Measurements from ENCODE around the gene WDR3. TPM values are rescaled to one million over a fixed set of nuclear protein-coding genes. Genes with fewer than 3 reads are reported as not detected.

Gene WDR3
- total and polyA plus RNA-seq, 2 experiments from 2014 or later: 26.2 to 38.7 TPM

DNA sequence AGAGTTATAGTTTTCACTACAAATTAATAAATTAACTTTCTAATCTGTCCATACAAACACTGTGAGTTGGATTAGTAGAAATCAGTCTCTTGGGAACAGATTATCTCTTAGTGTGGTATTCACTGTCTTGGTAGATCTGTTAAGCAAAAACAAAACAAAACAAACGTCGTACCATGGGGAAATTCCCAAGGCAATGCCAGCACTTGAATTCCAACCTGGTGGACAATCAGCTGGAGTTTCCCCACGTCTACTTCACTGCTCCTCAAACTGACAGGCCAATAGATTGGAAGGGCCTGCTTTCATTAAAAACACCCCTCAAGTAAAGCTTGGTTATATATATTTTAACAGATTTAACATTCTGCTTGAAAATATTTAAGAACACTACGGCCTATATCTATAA lies 32.0 kb upstream of the WDR3 start (continued):
- TF ChIP-seq, protein P1, sequence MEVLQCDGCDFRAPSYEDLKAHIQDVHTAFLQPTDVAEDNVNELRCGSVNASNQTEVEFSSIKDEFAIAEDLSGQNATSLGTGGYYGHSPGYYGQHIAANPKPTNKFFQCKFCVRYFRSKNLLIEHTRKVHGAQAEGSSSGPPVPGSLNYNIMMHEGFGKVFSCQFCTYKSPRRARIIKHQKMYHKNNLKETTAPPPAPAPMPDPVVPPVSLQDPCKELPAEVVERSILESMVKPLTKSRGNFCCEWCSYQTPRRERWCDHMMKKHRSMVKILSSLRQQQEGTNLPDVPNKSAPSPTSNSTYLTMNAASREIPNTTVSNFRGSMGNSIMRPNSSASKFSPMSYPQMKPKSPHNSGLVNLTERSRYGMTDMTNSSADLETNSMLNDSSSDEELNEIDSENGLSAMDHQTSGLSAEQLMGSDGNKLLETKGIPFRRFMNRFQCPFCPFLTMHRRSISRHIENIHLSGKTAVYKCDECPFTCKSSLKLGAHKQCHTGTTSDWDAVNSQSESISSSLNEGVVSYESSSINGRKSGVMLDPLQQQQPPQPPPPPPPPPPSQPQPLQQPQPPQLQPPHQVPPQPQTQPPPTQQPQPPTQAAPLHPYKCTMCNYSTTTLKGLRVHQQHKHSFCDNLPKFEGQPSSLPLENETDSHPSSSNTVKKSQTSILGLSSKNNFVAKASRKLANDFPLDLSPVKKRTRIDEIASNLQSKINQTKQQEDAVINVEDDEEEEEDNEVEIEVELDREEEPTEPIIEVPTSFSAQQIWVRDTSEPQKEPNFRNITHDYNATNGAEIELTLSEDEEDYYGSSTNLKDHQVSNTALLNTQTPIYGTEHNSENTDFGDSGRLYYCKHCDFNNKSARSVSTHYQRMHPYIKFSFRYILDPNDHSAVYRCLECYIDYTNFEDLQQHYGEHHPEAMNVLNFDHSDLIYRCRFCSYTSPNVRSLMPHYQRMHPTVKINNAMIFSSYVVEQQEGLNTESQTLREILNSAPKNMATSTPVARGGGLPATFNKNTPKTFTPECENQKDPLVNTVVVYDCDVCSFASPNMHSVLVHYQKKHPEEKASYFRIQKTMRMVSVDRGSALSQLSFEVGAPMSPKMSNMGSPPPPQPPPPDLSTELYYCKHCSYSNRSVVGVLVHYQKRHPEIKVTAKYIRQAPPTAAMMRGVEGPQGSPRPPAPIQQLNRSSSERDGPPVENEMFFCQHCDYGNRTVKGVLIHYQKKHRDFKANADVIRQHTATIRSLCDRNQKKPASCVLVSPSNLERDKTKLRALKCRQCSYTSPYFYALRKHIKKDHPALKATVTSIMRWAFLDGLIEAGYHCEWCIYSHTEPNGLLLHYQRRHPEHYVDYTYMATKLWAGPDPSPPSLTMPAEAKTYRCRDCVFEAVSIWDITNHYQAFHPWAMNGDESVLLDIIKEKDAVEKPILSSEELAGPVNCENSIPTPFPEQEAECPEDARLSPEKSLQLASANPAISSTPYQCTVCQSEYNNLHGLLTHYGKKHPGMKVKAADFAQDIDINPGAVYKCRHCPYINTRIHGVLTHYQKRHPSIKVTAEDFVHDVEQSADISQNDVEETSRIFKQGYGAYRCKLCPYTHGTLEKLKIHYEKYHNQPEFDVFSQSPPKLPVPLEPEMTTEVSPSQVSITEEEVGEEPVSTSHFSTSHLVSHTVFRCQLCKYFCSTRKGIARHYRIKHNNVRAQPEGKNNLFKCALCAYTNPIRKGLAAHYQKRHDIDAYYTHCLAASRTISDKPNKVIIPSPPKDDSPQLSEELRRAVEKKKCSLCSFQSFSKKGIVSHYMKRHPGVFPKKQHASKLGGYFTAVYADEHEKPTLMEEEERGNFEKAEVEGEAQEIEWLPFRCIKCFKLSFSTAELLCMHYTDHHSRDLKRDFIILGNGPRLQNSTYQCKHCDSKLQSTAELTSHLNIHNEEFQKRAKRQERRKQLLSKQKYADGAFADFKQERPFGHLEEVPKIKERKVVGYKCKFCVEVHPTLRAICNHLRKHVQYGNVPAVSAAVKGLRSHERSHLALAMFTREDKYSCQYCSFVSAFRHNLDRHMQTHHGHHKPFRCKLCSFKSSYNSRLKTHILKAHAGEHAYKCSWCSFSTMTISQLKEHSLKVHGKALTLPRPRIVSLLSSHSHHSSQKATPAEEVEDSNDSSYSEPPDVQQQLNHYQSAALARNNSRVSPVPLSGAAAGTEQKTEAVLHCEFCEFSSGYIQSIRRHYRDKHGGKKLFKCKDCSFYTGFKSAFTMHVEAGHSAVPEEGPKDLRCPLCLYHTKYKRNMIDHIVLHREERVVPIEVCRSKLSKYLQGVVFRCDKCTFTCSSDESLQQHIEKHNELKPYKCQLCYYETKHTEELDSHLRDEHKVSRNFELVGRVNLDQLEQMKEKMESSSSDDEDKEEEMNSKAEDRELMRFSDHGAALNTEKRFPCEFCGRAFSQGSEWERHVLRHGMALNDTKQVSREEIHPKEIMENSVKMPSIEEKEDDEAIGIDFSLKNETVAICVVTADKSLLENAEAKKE (CRISPR knock-in tag; IDR thresholded peaks at IDR 0.05): no peak

DNA sequence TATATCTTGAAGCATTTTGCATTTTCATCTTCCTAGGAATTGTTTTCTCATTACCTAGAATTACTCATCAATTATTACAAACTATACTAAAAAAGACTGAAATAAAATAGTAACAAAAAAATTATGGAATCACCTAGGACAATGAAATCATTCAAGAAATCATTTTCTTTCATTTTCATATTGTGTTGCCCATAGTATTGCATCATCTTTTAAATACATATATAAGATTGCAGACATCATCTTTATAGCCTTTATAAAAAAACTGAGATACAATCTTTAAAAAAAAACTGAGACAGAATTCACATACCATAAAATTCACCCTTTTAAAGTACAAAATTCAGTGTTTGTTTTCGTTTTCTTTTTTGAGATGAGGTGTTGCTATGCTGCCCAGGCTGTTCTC lies 29.7 kb upstream of the WDR3 start:
- Histone ChIP-seq H3K4me3 (no peak overlapping the region), H3K4me2 (no peak overlapping the region), H3K36me3 (ENCODE audit: insufficient read depth) (peaks cover 13% of the 10 kb centered on the region; the same call in 1 of the 2 replicates), H2AFZ (no peak overlapping the region), H3K9me2 (ENCODE audit: insufficient read depth) (no peaks in the 10 kb centered on the region), H3F3A (replicated peaks; ENCODE audit: low read depth) (no peaks in the 10 kb centered on the region), H4K20me1 (replicated peaks; ENCODE audit: insufficient read depth) (no peaks in the 10 kb centered on the region), H3K27me3 (ENCODE audit: insufficient read depth) (no peaks in the 10 kb centered on the region), H3K27ac (ENCODE audit: low read depth) (no peak overlapping the region), H3K4me1 (ENCODE audit: insufficient read depth) (no peaks in the 10 kb centered on the region), H3K79me2 (replicated peaks; ENCODE audit: insufficient read depth) (no peaks in the 10 kb centered on the region)
- DNase-seq (ENCODE audit: low spot score) (no peak), ATAC-seq (no peak)
- peaks cover 26% of the 10 kb centered on the region; the same call in 2 of the 3 replicates for H3K36me3 Mint-ChIP-seq (ENCODE audit: low read depth)
- H3K4me1 Mint-ChIP-seq: no peaks in the 10 kb centered on the region
- H3K9me3 Mint-ChIP-seq: no peaks in the 10 kb centered on the region
- H3K27me3 Mint-ChIP-seq (ENCODE audit: insufficient read depth, low read depth, poor library complexity): no peaks in the 10 kb centered on the region
- H3K27ac Mint-ChIP-seq: no peak overlapping the region
- H3K4me3 Mint-ChIP-seq: no peak overlapping the region
- TF ChIP-seq CREB1 (CRISPR knock-in tag; IDR thresholded peaks at IDR 0.05; ENCODE audit: low read depth) (no peak), STAT1 (IDR thresholded peaks at IDR 0.05; ENCODE audit: unreplicated experiment) (no peak), ZNF331 (CRISPR knock-in tag; IDR thresholded peaks at IDR 0.05; ENCODE audit: low read depth) (no peak), NANOG (IDR thresholded peaks at IDR 0.05; ENCODE audit: borderline replicate concordance) (no peak), JUNB (IDR thresholded peaks at IDR 0.05; ENCODE audit: unreplicated experiment) (no peak), ZNF114 (CRISPR knock-in tag; IDR thresholded peaks at IDR 0.05) (no peak), EZH2phosphoT487 (IDR thresholded peaks at IDR 0.05; ENCODE audit: unreplicated experiment) (no peak)
- TF ChIP-seq, protein P2, sequence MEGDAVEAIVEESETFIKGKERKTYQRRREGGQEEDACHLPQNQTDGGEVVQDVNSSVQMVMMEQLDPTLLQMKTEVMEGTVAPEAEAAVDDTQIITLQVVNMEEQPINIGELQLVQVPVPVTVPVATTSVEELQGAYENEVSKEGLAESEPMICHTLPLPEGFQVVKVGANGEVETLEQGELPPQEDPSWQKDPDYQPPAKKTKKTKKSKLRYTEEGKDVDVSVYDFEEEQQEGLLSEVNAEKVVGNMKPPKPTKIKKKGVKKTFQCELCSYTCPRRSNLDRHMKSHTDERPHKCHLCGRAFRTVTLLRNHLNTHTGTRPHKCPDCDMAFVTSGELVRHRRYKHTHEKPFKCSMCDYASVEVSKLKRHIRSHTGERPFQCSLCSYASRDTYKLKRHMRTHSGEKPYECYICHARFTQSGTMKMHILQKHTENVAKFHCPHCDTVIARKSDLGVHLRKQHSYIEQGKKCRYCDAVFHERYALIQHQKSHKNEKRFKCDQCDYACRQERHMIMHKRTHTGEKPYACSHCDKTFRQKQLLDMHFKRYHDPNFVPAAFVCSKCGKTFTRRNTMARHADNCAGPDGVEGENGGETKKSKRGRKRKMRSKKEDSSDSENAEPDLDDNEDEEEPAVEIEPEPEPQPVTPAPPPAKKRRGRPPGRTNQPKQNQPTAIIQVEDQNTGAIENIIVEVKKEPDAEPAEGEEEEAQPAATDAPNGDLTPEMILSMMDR (conservative IDR thresholded peaks at IDR 0.05; ENCODE audit: low read depth in 2 of 2): no peak
- TF ChIP-seq, protein P1 (CRISPR knock-in tag; IDR thresholded peaks at IDR 0.05): no peak

Measured in GM23338 (cell line).